Measurements from ENCODE around the gene SLX4IP. TPM values are rescaled to one million over a fixed set of nuclear protein-coding genes. Genes with fewer than 3 reads are reported as not detected.

SLX4IP gene
- total RNA-seq, 1 experiment from 2014 or later = 11.1 TPM

GRCh38 chr20:10402938-10403608 lies 32.0 kb upstream of the SLX4IP start:
- BruUV-seq (replicated peaks) = no TSS peak
- no peaks in the 10 kb centered on the region for H3K9me3 ChIP-seq (ENCODE audit: control insufficient read depth in 1 of 2, insufficient read depth in 1 of 2, low read depth in 1 of 2, low read length in 2 of 2)
- TF ChIP-seq MAX (IDR thresholded peaks at IDR 0.05) (no peak), ATF3 (IDR thresholded peaks at IDR 0.05) (no peak), POLR2AphosphoS5 (IDR thresholded peaks at IDR 0.05; ENCODE audit: low read depth, low read length) (no peak), EZH2phosphoT487 (IDR thresholded peaks at IDR 0.05; ENCODE audit: borderline replicate concordance) (no peak), CBX3 (IDR thresholded peaks at IDR 0.05; ENCODE audit: low read depth) (no peak), SRF (IDR thresholded peaks at IDR 0.05; ENCODE audit: low read depth) (no peak), TCF7L2 (IDR thresholded peaks at IDR 0.05; ENCODE audit: borderline replicate concordance, extremely low read depth, insufficient read depth, insufficient read length) (no peak), EZH2 (IDR thresholded peaks at IDR 0.05) (no peak), ZNF274 (IDR thresholded peaks at IDR 0.05; ENCODE audit: low read depth, low read length) (no peak), YY1 (IDR thresholded peaks at IDR 0.05; ENCODE audit: extremely low read depth, insufficient replicate concordance, low read depth, low read length) (no peak), RAD21 (IDR thresholded peaks at IDR 0.05; ENCODE audit: low read depth) (no peak)
- no peak overlapping the region for H3K27ac ChIP-seq (ENCODE audit: low read depth, low read length)
- H3K9me2 ChIP-seq (ENCODE audit: insufficient read depth) = no peaks in the 10 kb centered on the region
- CTCF ChIA-PET = interaction anchor here (1.4 kb wide), 1 partner anchor 786 kb away, joined by 3 read pairs; no protein-coding TSS in a partner anchor
- no peak overlapping the region for H3K9ac ChIP-seq (ENCODE audit: low read length)
- H3K27me3 ChIP-seq (ENCODE audit: insufficient read depth, low read length) = no peaks in the 10 kb centered on the region
- peaks cover 6 to 13% of the 10 kb centered on the region in 2 experiments; a peak in 3 of 4 replicates for H3K36me3 ChIP-seq (ENCODE audit: control insufficient read depth in 1 of 2, insufficient read depth in 2 of 2, low read length in 2 of 2)
- H3K4me2 ChIP-seq (ENCODE audit: low read length) = no peak overlapping the region
- RAD21 ChIA-PET (ENCODE audit: low non-redundant PET in 1 of 2, low total read pairs in 2 of 2, uncharacterized antibody in 2 of 2, unreplicated experiment in 2 of 2) = no interaction called here
- H2AFZ ChIP-seq (ENCODE audit: low read depth, low read length, poor library complexity, severe bottlenecking) = no peak overlapping the region
- POLR2A ChIA-PET = no interaction called here
- intact Hi-C loops (cut with micrococcal nuclease) = no loop called here
- H3K4me3 ChIP-seq (replicated peaks in 1 of 2; ENCODE audit: low read depth in 1 of 2, low read length in 2 of 2) = no peak overlapping the region
- H4K20me1 ChIP-seq (ENCODE audit: insufficient read depth) = no peaks in the 10 kb centered on the region
- H3K79me2 ChIP-seq (ENCODE audit: insufficient read depth, low read length) = no peaks in the 10 kb centered on the region
- no peaks in the 10 kb centered on the region for H3K4me1 ChIP-seq (ENCODE audit: control insufficient read depth in 1 of 2, insufficient read depth in 2 of 2, low read length in 2 of 2)
- DNase-seq (ENCODE audit: low read depth, low spot score) = no peak
- no peak for ATAC-seq

Measured in HCT116 (cell line).